HepG2 (cell line): ENCODE data around the gene COL13A1. TPM values are rescaled to one million over a fixed set of nuclear protein-coding genes. Genes with fewer than 3 reads are reported as not detected.

Source experiments
- EEA1 ChIP-seq: sonication (generic); formaldehyde crosslinking; IDR thresholded peaks from 2 replicates; pipeline ENCODE4 v1.5.1; 2020; ENCODE audit warnings: mild to moderate bottlenecking, missing genetic modification reagents, borderline replicate concordance
- ZNF362 ChIP-seq: sonication (generic); formaldehyde crosslinking; IDR thresholded peaks from 2 replicates; pipeline ENCODE4 v1.4.0; 2020; ENCODE audit warnings: missing genetic modification reagents, mild to moderate bottlenecking, borderline replicate concordance
- ZNF407 ChIP-seq: sonication (generic); formaldehyde crosslinking; IDR thresholded peaks from one replicate; pipeline ENCODE4 v1.5.1; 2020; ENCODE audit warnings: mild to moderate bottlenecking, missing genetic modification reagents; ENCODE audit errors: not compliant biosample characterization
- ZNF615 ChIP-seq: sonication (generic); formaldehyde crosslinking; IDR thresholded peaks from 2 replicates; pipeline ENCODE4 v1.5.0; 2020; ENCODE audit warnings: mild to moderate bottlenecking, missing genetic modification reagents, borderline replicate concordance
- polyA plus RNA-seq, 8 experiments: library from polyadenylated mRNA; depleted of rRNA in 3 of 8; stranded (reverse) in 7 of 8; unstranded in 1 of 8; fragments of >200 nt; fragmentation: Illumina TruSeq in 4 of 8; extraction: Trizol in 4 of 8; gene quantifications; 2 replicates each; pipeline versions ENCODE4 v1.2.1 to v1.2.3, GENCODE V29; 2011 to 2016; ENCODE audit warnings: low read depth in 4 of 8, missing spikeins in 1 of 8, mixed read lengths in 1 of 8; ENCODE audit not compliant: insufficient read depth in 1 of 8
- total RNA-seq, 5 experiments: library from RNA; depleted of rRNA; stranded (reverse); fragments of >200 nt; fragmentation: Illumina TruSeq; extraction: Trizol; gene quantifications; 2 replicates each; pipeline ENCODE4 v1.2.3, GENCODE V29; 2016; ENCODE audit warnings: low read depth in 1 of 5

Gene COL13A1
- total and polyA plus RNA-seq, 2 of the 13 experiments (the other 11 are each of a cell fraction or from before 2014, with no cell fraction given): 0.07 TPM; not detected in 1

GRCh38 chr10:69953851-69954250 is 152.1 kb downstream of the COL13A1 start (continued):
- TF ChIP-seq ZNF407 (no peak), ZNF362 (no peak), ZNF615 (CRISPR knock-in tag) (no peak), EEA1 (no peak)
